Peyer's patch (tissue), 4 donors: ENCODE data around the gene DRD4.

Source experiments
- CTCF ChIP-seq, 6 experiments: fragments of 450-650 bp in 4 of 6; fragments of 200-600 bp in 2 of 6; sonication (generic) in 1 of 6; IDR thresholded peaks; one replicate each; pipeline ENCODE4 v1.5.1; 2017 to 2019; ENCODE audit warnings: antibody characterized with exemption in 6 of 6, mild to moderate bottlenecking in 3 of 6, moderate library complexity in 1 of 6
- POLR2A ChIP-seq, 2 donors: fragments of 450-650 bp; IDR thresholded peaks; one replicate each; pipeline ENCODE4 v1.5.1; 2017; ENCODE audit warnings: antibody characterized with exemption in 2 of 2, mild to moderate bottlenecking in 2 of 2, moderate library complexity in 2 of 2

- TF ChIP-seq POLR2A (IDR thresholded peaks at IDR 0.05): no peak
- no peak for TF ChIP-seq CTCF (IDR thresholded peaks at IDR 0.05)
Observed at GRCh38 chr11:592918-593317, 44.2 kb upstream of the DRD4 start.
